Large intestine (tissue), 3 donors: Measurements from ENCODE around the gene TRAF5. TPM values are rescaled to one million over a fixed set of nuclear protein-coding genes. Genes with fewer than 3 reads are reported as not detected.

Source experiments
- DNase-seq, 2 donors: peaks; one replicate each; pipeline versions ENCODE4 v3.0.0 to v3.0.0-alpha.2; 2013
- H3K27ac ChIP-seq: one replicate; pipeline ENCODE4 v1.5.1; 2013; ENCODE audit warnings: low read length
- H3K27me3 ChIP-seq: 2 replicates; pipeline ENCODE4 v1.6.1; 2013; ENCODE audit warnings: low read length; ENCODE audit not compliant: control insufficient read depth, insufficient read depth
- H3K36me3 ChIP-seq: 2 replicates; pipeline ENCODE4 v1.6.1; 2013; ENCODE audit warnings: low read length; ENCODE audit not compliant: control insufficient read depth, insufficient read depth
- H3K4me1 ChIP-seq: one replicate; pipeline ENCODE4 v1.6.1; 2013; ENCODE audit warnings: low read length; ENCODE audit not compliant: control insufficient read depth, insufficient read depth
- H3K4me3 ChIP-seq: one replicate; pipeline ENCODE4 v1.5.1; 2013; ENCODE audit warnings: low read length
- H3K9me3 ChIP-seq: one replicate; pipeline ENCODE4 v1.6.1; 2013; ENCODE audit warnings: mild to moderate bottlenecking, low read depth, low read length, moderate library complexity; ENCODE audit not compliant: control insufficient read depth
- WGBS: methylation state at CpG from one replicate; pipeline ENCODE4 v1.1.5; 2013; ENCODE audit warnings: low lambda C conversion rate; ENCODE audit not compliant: insufficient coverage; 5-methylcytosine and 5-hydroxymethylcytosine counted together
- polyA plus RNA-seq: library from polyadenylated mRNA; unstranded; fragments of 120-200 nt; gene quantifications from one replicate; pipeline ENCODE4 v1.2.1, GENCODE V29; 2013

TRAF5 gene
- polyA plus RNA-seq, 1 donor, result 26.1 TPM

DNA sequence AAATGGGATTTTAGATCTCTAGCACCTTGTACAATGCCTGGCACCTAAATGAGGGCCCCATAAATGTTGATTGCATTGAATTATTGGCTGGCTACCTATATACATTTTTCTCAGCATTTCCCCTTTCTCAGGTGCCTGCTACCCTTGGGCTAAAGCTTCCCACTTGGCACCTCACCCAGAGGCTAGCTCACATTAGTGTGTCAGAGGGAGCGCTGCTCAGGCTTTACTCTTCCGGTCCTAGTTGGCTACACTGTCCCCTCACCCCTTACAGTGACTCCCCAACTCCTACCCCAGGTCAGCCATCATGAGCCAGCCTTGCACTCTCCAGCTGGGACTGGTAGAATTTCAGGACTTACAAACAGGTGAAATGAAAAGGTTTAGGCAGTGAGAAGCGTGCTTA lies 9.5 kb downstream of the TRAF5 start:
- peaks cover 16% of the 10 kb centered on the region for H3K4me1 ChIP-seq
- H3K27me3 ChIP-seq, result no peaks in the 10 kb centered on the region
- no peak overlapping the region for H3K4me3 ChIP-seq
- no peak for DNase-seq
- no peaks in the 10 kb centered on the region for H3K36me3 ChIP-seq
- no peaks in the 10 kb centered on the region for H3K9me3 ChIP-seq
- no peak overlapping the region for H3K27ac ChIP-seq
- WGBS, result no CpG with 5 or more reads among the region's 3 CpGs

GRCh38 chr1:211336775-211337174 lies 10.1 kb downstream of the TRAF5 start:
- no CpG with 5 or more reads among the region's 15 CpGs for WGBS
- DNase-seq, result no peak
- H3K27me3 ChIP-seq, result no peaks in the 10 kb centered on the region
- no peak overlapping the region for H3K4me3 ChIP-seq
- H3K27ac ChIP-seq, result no peak overlapping the region
- H3K36me3 ChIP-seq, result no peaks in the 10 kb centered on the region
- no peaks in the 10 kb centered on the region for H3K9me3 ChIP-seq
- H3K4me1 ChIP-seq, result peaks cover 16% of the 10 kb centered on the region

DNA sequence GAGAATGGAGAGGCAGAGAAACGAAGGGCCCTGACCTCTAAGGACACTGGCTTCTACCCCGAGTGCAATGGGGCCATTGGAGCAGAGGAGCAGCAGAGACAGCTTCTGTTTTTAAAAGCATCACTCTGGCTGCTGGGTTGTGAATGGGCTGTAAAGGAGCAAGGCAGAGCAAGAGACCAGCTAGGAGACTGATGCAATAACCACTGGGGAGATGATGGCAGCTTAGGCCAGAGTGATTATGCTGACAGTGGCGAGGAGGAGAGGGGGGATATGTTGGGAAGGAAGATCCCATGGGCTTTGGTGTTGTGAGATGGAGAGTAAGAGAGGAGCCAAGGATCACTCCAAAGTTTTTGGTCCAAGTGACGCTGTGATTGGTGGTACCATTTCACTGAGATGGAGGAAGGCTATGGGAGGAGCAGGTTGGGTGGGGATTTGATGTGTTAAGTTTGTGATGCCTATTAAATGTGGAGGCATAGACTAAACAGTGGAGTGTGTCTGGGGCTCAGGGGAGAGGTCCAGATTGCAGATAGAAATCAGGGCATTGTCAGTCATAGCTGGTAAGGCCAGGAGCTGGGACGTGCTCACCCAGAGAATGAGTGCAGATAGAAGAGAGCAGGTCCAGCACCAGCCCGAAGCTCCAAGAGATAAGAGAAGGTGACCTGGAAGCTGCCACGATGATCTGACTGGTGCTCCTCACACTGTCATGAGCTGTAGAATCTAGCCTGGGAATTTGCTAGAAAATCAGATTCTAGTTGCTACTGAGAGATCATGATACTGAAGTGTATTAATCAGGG lies 11.0 kb downstream of the TRAF5 start:
- H3K27me3 ChIP-seq, result no peaks in the 10 kb centered on the region
- peaks cover 13% of the 10 kb centered on the region for H3K4me1 ChIP-seq
- no peak overlapping the region for H3K4me3 ChIP-seq
- WGBS, result 100% methylated on average over 1 of the region's 7 CpGs
- H3K36me3 ChIP-seq, result no peaks in the 10 kb centered on the region
- no peak overlapping the region for H3K27ac ChIP-seq
- H3K9me3 ChIP-seq, result no peaks in the 10 kb centered on the region
- no peak for DNase-seq

GRCh38 chr1:211338224-211338620 lies 11.6 kb downstream of the TRAF5 start:
- Histone ChIP-seq H3K4me3 (no peak overlapping the region), H3K27me3 (no peaks in the 10 kb centered on the region), H3K9me3 (no peaks in the 10 kb centered on the region), H3K27ac (no peak overlapping the region), H3K4me1 (peaks cover 13% of the 10 kb centered on the region), H3K36me3 (no peaks in the 10 kb centered on the region)
- DNase-seq, result no peak
- 100% methylated on average over 1 of the region's 4 CpGs for WGBS

DNA sequence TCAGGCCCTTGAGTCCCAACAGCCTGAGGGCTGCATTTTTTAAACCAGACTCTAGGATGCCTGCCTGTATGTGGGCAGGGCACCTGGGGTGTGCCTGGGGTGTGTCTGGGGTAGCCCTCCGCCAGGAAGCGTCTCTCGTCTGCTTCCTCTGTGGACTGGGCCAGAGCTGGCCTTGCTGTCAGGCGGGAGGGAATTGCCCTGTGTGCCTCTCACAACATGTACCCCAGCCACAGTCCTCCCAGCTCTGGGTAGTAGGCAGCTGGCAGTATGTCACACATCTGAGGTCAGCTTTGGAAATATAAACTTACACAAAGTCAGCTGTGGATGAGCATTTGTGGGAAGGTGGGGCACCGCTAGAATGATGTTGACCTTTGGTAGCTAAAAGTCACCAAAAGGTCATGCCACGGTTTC lies 13.0 kb downstream of the TRAF5 start:
- no peak overlapping the region for H3K27ac ChIP-seq

DNA sequence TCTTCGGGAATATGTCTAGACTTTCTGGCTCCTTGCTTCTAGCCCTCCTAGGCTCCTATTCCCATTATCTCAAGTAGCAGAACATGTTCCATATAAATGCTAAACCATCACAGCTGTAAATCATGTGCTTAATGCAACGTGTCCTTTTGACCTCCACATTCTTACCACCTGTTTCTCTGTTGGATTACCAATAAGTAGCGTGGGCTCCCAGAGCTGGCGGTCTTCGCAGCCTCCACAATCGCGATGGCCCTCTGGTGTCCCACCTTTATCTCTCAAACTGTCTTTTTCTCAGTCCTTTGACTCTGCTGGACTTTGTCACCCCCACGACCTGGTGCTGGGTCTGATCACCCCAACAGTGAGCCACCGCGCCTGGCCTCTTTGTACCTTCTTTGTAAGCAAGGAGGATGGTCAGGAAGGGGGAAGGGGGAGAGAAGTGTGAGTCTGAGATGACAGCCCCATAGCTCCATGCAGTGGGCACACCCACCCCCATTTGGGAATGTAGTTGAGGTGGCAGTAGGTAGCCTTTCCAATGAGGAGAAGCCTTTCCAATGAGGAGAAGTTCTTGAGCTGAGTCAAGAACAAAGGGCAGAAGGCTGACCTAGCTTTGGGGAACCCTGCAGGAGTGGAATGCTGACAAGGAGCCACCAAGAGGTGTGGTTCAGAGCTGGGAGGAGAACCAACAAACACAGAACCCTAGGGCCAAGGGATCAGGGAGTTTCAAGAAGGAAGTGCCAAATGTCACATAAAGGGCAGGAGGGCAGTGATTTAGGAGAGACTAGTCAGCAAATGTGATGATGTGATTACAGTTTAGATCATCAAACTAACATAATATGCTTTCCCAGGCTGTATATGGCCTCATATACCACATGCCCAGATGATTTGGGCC lies 14.2 kb downstream of the TRAF5 start:
- Histone ChIP-seq H3K27me3 (no peaks in the 10 kb centered on the region), H3K36me3 (no peaks in the 10 kb centered on the region), H3K9me3 (no peaks in the 10 kb centered on the region), H3K4me1 (peaks cover 14% of the 10 kb centered on the region), H3K4me3 (no peak overlapping the region), H3K27ac (no peak overlapping the region)
- DNase-seq, result peak in 1 of 2 donors; percentile 30
- no CpG with 5 or more reads among the region's 10 CpGs for WGBS

More for the DNA sequence above, 13.0 kb downstream of the TRAF5 start:
- H3K9me3 ChIP-seq, result no peaks in the 10 kb centered on the region
- DNase-seq, result no peak
- no peaks in the 10 kb centered on the region for H3K36me3 ChIP-seq
- no peaks in the 10 kb centered on the region for H3K27me3 ChIP-seq
- H3K4me3 ChIP-seq, result no peak overlapping the region
- H3K4me1 ChIP-seq, result peaks cover 16% of the 10 kb centered on the region
- no CpG with 5 or more reads among the region's 6 CpGs for WGBS

GRCh38 chr1:211341999-211342398 lies 15.4 kb downstream of the TRAF5 start:
- 100% methylated on average over 1 of the region's 1 CpG for WGBS
- H3K27me3 ChIP-seq, result no peaks in the 10 kb centered on the region
- H3K36me3 ChIP-seq, result no peaks in the 10 kb centered on the region
- H3K27ac ChIP-seq, result no peak overlapping the region
- H3K4me3 ChIP-seq, result no peak overlapping the region
- no peak for DNase-seq
- H3K4me1 ChIP-seq, result peaks cover 9% of the 10 kb centered on the region
- no peaks in the 10 kb centered on the region for H3K9me3 ChIP-seq

DNA sequence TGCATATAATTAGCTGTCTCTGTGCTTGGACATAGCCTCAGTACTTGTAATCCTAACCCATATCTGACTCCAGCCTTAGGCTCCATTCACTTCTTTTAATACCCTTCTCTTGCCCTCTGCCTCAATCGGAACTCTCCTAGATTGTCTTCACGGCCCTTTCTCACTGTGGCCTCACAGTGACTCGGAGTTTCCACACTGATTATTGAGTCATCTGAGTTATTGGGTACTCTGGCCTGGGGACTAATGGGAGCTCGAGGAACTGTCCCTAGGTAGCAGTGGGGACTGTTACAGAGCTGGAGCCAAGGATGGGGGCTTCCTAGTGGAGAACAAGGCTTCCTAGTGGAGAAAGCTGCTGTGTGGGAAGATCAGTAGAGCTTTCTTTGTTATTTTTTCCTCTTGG lies 17.0 kb downstream of the TRAF5 start:
- Histone ChIP-seq H3K36me3 (no peaks in the 10 kb centered on the region), H3K9me3 (no peaks in the 10 kb centered on the region), H3K27me3 (no peaks in the 10 kb centered on the region), H3K4me1 (peaks cover 9% of the 10 kb centered on the region), H3K27ac (peak overlapping the region; percentile 33), H3K4me3 (no peak overlapping the region)
- WGBS, result no CpG with 5 or more reads among the region's 4 CpGs
- DNase-seq, result peak in 1 of 2 donors; percentile 39

GRCh38 chr1:211344152-211344618 lies 17.6 kb downstream of the TRAF5 start:
- Histone ChIP-seq H3K27me3 (no peaks in the 10 kb centered on the region), H3K4me3 (no peak overlapping the region), H3K27ac (peak overlapping the region; percentile 33), H3K4me1 (peaks cover 9% of the 10 kb centered on the region), H3K9me3 (no peaks in the 10 kb centered on the region), H3K36me3 (no peaks in the 10 kb centered on the region)
- no CpG with 5 or more reads among the region's 6 CpGs for WGBS
- DNase-seq, result peak; percentile 72 to 86

DNA sequence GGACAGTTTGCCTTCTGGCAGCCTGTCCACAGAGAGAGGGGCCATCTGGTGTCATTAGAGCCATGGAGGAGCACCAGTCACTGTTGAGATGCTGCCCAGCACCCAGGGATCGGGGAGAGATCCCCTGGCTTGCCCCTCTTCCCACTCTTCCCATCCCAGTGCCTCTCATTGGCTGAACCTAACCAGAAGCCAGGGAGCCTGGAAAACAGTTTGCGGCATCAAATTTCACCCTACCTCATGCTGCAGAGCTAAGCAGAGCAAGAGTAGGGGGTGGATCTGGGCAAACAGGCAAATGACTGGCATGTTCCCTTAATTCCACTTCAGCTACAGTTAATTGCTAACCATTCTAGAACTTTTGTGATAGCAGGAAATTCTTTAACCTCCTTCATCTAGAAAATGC lies 19.1 kb downstream of the TRAF5 start:
- Histone ChIP-seq H3K36me3 (no peaks in the 10 kb centered on the region), H3K4me1 (peaks cover 9% of the 10 kb centered on the region), H3K4me3 (no peak overlapping the region), H3K9me3 (no peaks in the 10 kb centered on the region), H3K27ac (no peak overlapping the region), H3K27me3 (no peaks in the 10 kb centered on the region)
- no CpG with 5 or more reads among the region's 2 CpGs for WGBS
- no peak for DNase-seq
